DND-41 (cell line): Measurements from ENCODE around the gene PDAP1.

Experiments
- CTCF ChIP-seq: IDR thresholded peaks from 2 replicates; pipeline ENCODE4 v1.5.1; 2012; ENCODE audit warnings: borderline replicate concordance, low read length, moderate library complexity, mild to moderate bottlenecking; ENCODE audit not compliant: poor library complexity, severe bottlenecking; ENCODE audit errors: extremely low read depth
- EZH2 ChIP-seq: IDR thresholded peaks from 3 replicates; pipeline ENCODE4 v1.6.1; 2012; ENCODE audit warnings: borderline replicate concordance, low read depth, mild to moderate bottlenecking, moderate library complexity, low read length, inconsistent platforms; ENCODE audit not compliant: severe bottlenecking

GRCh38 chr7:99363286-99363685 is 45.1 kb downstream of the PDAP1 start:
- no peak for TF ChIP-seq CTCF
- TF ChIP-seq EZH2: no peak
